Measurements from ENCODE around the gene ZFYVE28.

- TF ChIP-seq, protein P1, sequence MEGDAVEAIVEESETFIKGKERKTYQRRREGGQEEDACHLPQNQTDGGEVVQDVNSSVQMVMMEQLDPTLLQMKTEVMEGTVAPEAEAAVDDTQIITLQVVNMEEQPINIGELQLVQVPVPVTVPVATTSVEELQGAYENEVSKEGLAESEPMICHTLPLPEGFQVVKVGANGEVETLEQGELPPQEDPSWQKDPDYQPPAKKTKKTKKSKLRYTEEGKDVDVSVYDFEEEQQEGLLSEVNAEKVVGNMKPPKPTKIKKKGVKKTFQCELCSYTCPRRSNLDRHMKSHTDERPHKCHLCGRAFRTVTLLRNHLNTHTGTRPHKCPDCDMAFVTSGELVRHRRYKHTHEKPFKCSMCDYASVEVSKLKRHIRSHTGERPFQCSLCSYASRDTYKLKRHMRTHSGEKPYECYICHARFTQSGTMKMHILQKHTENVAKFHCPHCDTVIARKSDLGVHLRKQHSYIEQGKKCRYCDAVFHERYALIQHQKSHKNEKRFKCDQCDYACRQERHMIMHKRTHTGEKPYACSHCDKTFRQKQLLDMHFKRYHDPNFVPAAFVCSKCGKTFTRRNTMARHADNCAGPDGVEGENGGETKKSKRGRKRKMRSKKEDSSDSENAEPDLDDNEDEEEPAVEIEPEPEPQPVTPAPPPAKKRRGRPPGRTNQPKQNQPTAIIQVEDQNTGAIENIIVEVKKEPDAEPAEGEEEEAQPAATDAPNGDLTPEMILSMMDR (IDR thresholded peaks at IDR 0.05) = no peak
- no peak for TF ChIP-seq POLR2A (IDR thresholded peaks at IDR 0.05)
Observed at GRCh38 chr4:2406920-2407319, 11.5 kb downstream of the ZFYVE28 start.

Data from body of pancreas (tissue), 4 donors.